Common myeloid progenitor, CD34-positive (primary cell): ENCODE measurements around the gene MAP3K2. TPM values are rescaled to one million over a fixed set of nuclear protein-coding genes. Genes with fewer than 3 reads are reported as not detected.

ENCODE experiments used
- CTCF ChIA-PET: fragments of 350-600 bp; sonication (Branson Sonifier 250); formaldehyde crosslinking; loops from one replicate; lab custom pipeline; 2021; ENCODE audit warnings: antibody characterized with exemption; lab: Charles Lee
- POLR2A ChIA-PET: fragments of 350-600 bp; sonication (Branson Sonifier 250); formaldehyde crosslinking; loops from one replicate; lab custom pipeline; 2021; ENCODE audit warnings: antibody characterized with exemption; lab: Charles Lee
- DNase-seq, 3 donors: peaks; one replicate each; pipeline versions ENCODE4 v3.0.0 to v3.0.0-alpha.2; 2013
- H3K27ac ChIP-seq, 2 experiments: 1 replicate in 1 of 2; 2 replicates in 1 of 2; pipeline ENCODE4 v1.7.0; 2013; ENCODE audit warnings: inconsistent platforms in 2 of 2, low read length in 2 of 2, mild to moderate bottlenecking in 2 of 2, low read depth in 1 of 2, moderate library complexity in 1 of 2; ENCODE audit not compliant: severe bottlenecking in 2 of 2, insufficient read depth in 1 of 2, poor library complexity in 1 of 2
- H3K27me3 ChIP-seq, 5 experiments: replicated peaks in 2 of 5; 1 replicate in 3 of 5; 2 replicates in 2 of 5; pipeline versions ENCODE4 v1.6.1 to v1.7.0; 2013; ENCODE audit warnings: low read length in 4 of 5, mild to moderate bottlenecking in 2 of 5, moderate library complexity in 2 of 5, inconsistent platforms in 1 of 5; ENCODE audit not compliant: insufficient read depth in 5 of 5, control insufficient read depth in 4 of 5
- H3K36me3 ChIP-seq, 4 experiments: 1 replicate in 2 of 4; 2 replicates in 2 of 4; pipeline versions ENCODE4 v1.6.1 to v1.7.0; 2013; ENCODE audit warnings: low read length in 3 of 4, control low read depth in 1 of 4, mild to moderate bottlenecking in 1 of 4; ENCODE audit not compliant: control insufficient read depth in 4 of 4, insufficient read depth in 4 of 4
- H3K4me1 ChIP-seq, 4 experiments: 1 replicate in 3 of 4; 2 replicates in 1 of 4; pipeline versions ENCODE4 v1.6.1 to v1.7.1; 2013; ENCODE audit warnings: low read length in 3 of 4, mild to moderate bottlenecking in 3 of 4, control low read depth in 1 of 4, inconsistent platforms in 1 of 4, moderate library complexity in 1 of 4; ENCODE audit not compliant: control insufficient read depth in 4 of 4, insufficient read depth in 4 of 4; ENCODE audit errors: control extremely low read depth in 1 of 4
- H3K4me3 ChIP-seq, 7 experiments: 1 replicate in 4 of 7; 2 replicates in 3 of 7; pipeline versions ENCODE4 v1.5.1 to v1.7.0; 2013; ENCODE audit warnings: mild to moderate bottlenecking in 7 of 7, low read length in 6 of 7, moderate library complexity in 6 of 7, inconsistent platforms in 2 of 7, low read depth in 2 of 7, control low read depth in 1 of 7; ENCODE audit not compliant: insufficient read depth in 4 of 7, control insufficient read depth in 1 of 7; ENCODE audit errors: extremely low read depth in 1 of 7
- H3K9me3 ChIP-seq, 5 experiments: 1 replicate in 4 of 5; 2 replicates in 1 of 5; pipeline versions ENCODE4 v1.6.1 to v1.7.1; 2013; ENCODE audit warnings: low read length in 4 of 5, mild to moderate bottlenecking in 2 of 5, inconsistent platforms in 1 of 5, low read depth in 1 of 5, moderate library complexity in 1 of 5; ENCODE audit not compliant: control insufficient read depth in 4 of 5, insufficient read depth in 2 of 5; ENCODE audit errors: control extremely low read depth in 1 of 5
- WGBS: methylation state at CpG from one replicate; pipeline ENCODE4 v1.1.5; 2013; ENCODE audit not compliant: insufficient coverage; 5-methylcytosine and 5-hydroxymethylcytosine counted together
- polyA plus RNA-seq: library from polyadenylated mRNA; unstranded; fragments of 120-200 nt; gene quantifications from one replicate; pipeline ENCODE4 v1.2.1, GENCODE V29; 2013

Gene MAP3K2
- polyA plus RNA-seq: 19.0 TPM

- Histone ChIP-seq H3K9me3 (no peaks in the 10 kb centered on the region), H3K36me3 (peaks cover 2 to 8% (median 6%) of the 10 kb centered on the region in 4 experiments), H3K4me3 (peak within 1 kb of the TSS; percentile 70 to 90 (median 84)), H3K4me1 (peaks cover 20 to 65% (median 37%) of the 10 kb centered on the region in 4 experiments), H3K27ac (peak within 1 kb of the TSS; percentile 92 to 95), H3K27me3 (no peaks in the 10 kb centered on the region)
- DNase-seq: peak; percentile 91 to 94 (median 94)
- POLR2A ChIA-PET: interaction anchor here (0.5 to 1.9 kb wide), 5 partner anchors 12 to 28 kb away, joined by 3 to 6 read pairs (median 4); no protein-coding TSS in a partner anchor
- CTCF ChIA-PET: interaction anchor here (1.2 to 4.2 kb wide), 5 partner anchors 13 to 32 kb away, joined by 3 to 37 read pairs (median 4); no protein-coding TSS in a partner anchor
- WGBS: under 1% methylated on average over 78 of the region's 100 CpGs
Observed at GRCh38 chr2:127387655-127388422, at the start of gene MAP3K2. MAP3K2 (minus strand) TSS chr2:127387975; CDS start chr2:127343129, 44,846 bp downstream.

DNA sequence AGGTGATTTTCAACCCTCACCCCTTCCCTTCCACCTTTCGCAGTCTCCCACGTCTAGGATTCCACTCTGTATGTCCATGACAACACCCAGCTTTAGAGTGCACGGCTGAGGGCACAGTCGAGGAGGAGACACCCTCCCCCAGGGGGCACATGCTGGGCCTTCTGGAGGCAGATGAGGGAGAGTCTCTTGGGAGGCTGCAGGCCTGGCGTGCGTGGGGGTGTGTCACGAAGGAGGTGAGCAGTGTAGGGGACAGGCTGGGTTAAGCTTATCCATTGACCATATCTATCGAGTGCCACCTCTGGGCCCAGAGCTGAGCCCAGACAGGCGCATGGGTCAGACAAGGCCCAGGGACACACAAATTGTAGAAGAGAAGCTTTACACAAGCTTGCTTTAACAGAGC, 49.3 kb upstream of the MAP3K2 start:
- H3K36me3 ChIP-seq: no peaks in the 10 kb centered on the region
- H3K9me3 ChIP-seq: peaks cover 0 to 12% (median 4%) of the 10 kb centered on the region in 5 experiments
- no peaks in the 10 kb centered on the region for H3K4me1 ChIP-seq
- H3K27me3 ChIP-seq: no peaks in the 10 kb centered on the region
- CTCF ChIA-PET: interaction anchor here (0.9 to 2.3 kb wide), 3 partner anchors 12 to 22 kb away, joined by 3 to 10 read pairs (median 6); no protein-coding TSS in a partner anchor
- no peak overlapping the region for H3K4me3 ChIP-seq
- DNase-seq: no peak
- no peak overlapping the region for H3K27ac ChIP-seq
- POLR2A ChIA-PET: no interaction called here
- 95% methylated on average over 7 of the region's 9 CpGs for WGBS

DNA sequence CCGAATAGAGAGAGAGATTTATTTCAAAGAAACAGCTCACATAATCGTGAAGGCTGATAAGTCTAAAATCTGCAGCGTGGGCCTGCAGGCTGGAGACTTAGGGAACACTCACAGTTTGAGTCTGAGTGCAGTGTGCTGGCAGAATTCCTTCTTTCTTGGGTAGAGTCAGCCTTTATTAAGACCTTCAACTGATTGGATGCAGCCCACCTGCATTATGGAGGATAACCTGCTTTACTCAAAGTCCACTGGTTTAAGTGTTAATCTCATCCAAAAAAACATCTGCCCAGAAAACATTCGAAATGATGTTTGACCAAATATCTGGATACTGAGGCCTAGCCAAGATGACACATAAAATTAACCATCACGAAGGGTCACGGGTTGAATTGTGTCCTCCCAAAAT, 46.7 kb upstream of the MAP3K2 start:
- 98% methylated on average over 5 of the region's 6 CpGs for WGBS

GRCh38 chr2:127431408-127432023, 43.7 kb upstream of the MAP3K2 start:
- CTCF ChIA-PET: no interaction called here
- Histone ChIP-seq H3K4me1 (no peaks in the 10 kb centered on the region), H3K4me3 (no peak overlapping the region), H3K27me3 (no peaks in the 10 kb centered on the region), H3K9me3 (no peaks in the 10 kb centered on the region), H3K27ac (no peak overlapping the region), H3K36me3 (peaks cover 0 to 3% (median 0%) of the 10 kb centered on the region in 4 experiments)
- POLR2A ChIA-PET: no interaction called here
- DNase-seq: no peak
- WGBS: 91% methylated on average over 13 of the region's 14 CpGs

More for the DNA sequence above, 46.7 kb upstream of the MAP3K2 start:
- Histone ChIP-seq H3K4me3 (no peak overlapping the region), H3K27me3 (no peaks in the 10 kb centered on the region), H3K27ac (no peak overlapping the region), H3K9me3 (peaks cover 0 to 3% (median 0%) of the 10 kb centered on the region in 5 experiments), H3K36me3 (peaks cover 0 to 3% (median 0%) of the 10 kb centered on the region in 4 experiments), H3K4me1 (no peaks in the 10 kb centered on the region)
- no peak for DNase-seq
- POLR2A ChIA-PET: no interaction called here
- CTCF ChIA-PET: interaction anchor here (1.1 to 2.4 kb wide), 2 partner anchors 19 to 42 kb away, joined by 3 to 10 read pairs; no protein-coding TSS in a partner anchor

DNA sequence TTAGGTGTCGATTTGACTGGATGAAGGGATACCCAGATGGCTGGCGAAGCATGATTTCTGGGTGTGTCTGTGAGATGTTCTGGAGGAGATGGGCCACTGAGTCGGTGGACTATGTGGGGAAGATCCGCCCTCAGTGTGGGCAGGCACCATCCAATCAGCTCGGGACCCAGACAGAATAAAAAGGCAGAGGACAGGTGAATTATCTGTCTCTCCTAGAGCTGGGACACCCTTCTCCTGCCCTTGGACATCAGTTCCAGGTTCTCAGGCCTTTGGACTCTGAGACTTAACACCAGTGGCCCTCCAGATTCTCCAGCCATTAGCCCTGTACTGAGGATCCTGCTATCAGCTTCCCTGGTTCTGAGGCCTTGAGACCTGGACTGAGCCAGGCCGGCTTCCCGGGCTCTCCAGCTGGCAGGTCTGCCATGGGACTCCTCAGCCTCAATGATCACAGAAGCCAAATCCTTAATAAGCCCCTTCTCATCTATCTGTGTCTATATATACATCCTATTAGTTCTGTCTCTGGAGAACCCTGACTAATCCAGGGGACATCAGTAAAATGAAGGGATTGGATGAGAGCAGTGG, 42.2 kb upstream of the MAP3K2 start:
- peaks cover 0 to 2% (median 0%) of the 10 kb centered on the region in 4 experiments for H3K4me1 ChIP-seq
- ChIA-PET CTCF (interaction anchor here (0.8 to 2.9 kb wide), 4 partner anchors 11 to 108 kb away, joined by 3 to 11 read pairs (median 4); partner anchors contain the start of gene PROC), POLR2A (no interaction called here)
- H3K4me3 ChIP-seq: no peak overlapping the region
- 92% methylated on average over 4 of the region's 7 CpGs for WGBS
- peaks cover 0 to 3% (median 0%) of the 10 kb centered on the region in 4 experiments for H3K36me3 ChIP-seq
- no peak for DNase-seq
- H3K9me3 ChIP-seq: no peaks in the 10 kb centered on the region
- H3K27ac ChIP-seq: no peak overlapping the region
- H3K27me3 ChIP-seq: no peaks in the 10 kb centered on the region

- 94% methylated on average over 2 of the region's 4 CpGs for WGBS
- Histone ChIP-seq H3K27ac (no peak overlapping the region), H3K27me3 (no peaks in the 10 kb centered on the region), H3K36me3 (peaks cover 0 to 3% (median 0%) of the 10 kb centered on the region in 4 experiments), H3K9me3 (no peaks in the 10 kb centered on the region), H3K4me1 (peaks cover 0 to 8% (median 2%) of the 10 kb centered on the region in 4 experiments), H3K4me3 (no peak overlapping the region)
- no peak for DNase-seq
- ChIA-PET POLR2A (no interaction called here), CTCF (interaction anchor here (0.8 to 2.9 kb wide), 4 partner anchors 11 to 107 kb away, joined by 3 to 11 read pairs (median 4); partner anchors contain the start of gene PROC)
Observed at GRCh38 chr2:127429291-127429690, 41.5 kb upstream of the MAP3K2 start.
